HEK293T (cell line): Measurements from ENCODE around the gene EXOSC1.

Experiments
- BHLHE40 ChIP-seq: fragments of 450-650 bp; IDR thresholded peaks from 2 replicates; pipeline ENCODE4 v1.6.1; 2016; ENCODE audit warnings: mild to moderate bottlenecking, moderate library complexity, borderline replicate concordance
- CTBP1 ChIP-seq: fragments of 450-650 bp; IDR thresholded peaks from 2 replicates; pipeline ENCODE4 v1.6.1; 2016; ENCODE audit warnings: borderline replicate concordance
- FOXM1 ChIP-seq: fragments of 450-650 bp; IDR thresholded peaks from 2 replicates; pipeline ENCODE4 v1.6.1; 2017; ENCODE audit warnings: mild to moderate bottlenecking, borderline replicate concordance
- HDGF ChIP-seq: fragments of 450-650 bp; IDR thresholded peaks from 2 replicates; pipeline ENCODE4 v1.6.1; 2017; ENCODE audit warnings: antibody characterized with exemption, borderline replicate concordance
- ZNF384 ChIP-seq: fragments of 450-650 bp; IDR thresholded peaks from 2 replicates; pipeline ENCODE4 v1.6.1; 2016

DNA sequence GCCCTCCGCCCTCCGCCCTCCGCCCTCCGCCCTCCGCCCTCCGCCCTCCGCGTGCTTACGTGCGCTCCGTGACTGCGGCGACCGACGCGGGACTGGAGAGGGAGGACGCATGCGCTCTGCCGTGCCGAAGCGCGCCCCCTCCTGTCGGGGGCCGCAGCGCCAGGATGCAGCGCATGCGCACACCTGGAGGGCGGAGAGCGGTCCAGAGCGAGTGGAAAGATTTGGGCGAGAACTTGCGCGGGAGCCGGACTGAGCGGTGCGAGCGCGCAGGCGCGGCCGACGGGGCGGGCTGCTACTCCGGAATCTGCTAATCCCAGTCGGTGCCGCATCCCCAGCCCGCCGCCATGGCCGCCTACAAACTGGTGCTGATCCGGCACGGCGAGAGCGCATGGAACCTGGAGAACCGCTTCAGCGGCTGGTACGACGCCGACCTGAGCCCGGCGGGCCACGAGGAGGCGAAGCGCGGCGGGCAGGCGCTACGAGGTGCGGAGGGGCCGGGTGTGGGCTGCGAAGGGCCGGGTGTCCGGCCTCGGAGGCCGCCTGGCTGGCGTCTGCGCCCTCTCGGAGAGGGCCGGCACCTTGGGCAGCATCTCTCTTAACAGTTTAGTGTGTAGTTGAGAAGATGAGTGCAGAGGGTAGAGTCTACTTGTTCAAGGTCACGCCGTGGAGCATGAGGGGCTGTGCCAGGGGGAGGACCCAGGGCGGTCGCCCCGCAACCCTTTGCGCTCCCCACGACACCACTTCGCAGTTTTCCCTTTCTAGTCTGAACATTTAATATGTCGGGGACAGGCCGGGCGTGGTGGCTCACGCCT is 19.6 kb downstream of the EXOSC1 start, which contains the start of gene PGAM1:
- TF ChIP-seq FOXM1, result no peak
- TF ChIP-seq ZNF384, result no peak
- TF ChIP-seq HDGF, result no peak
- TF ChIP-seq BHLHE40, result no peak
- TF ChIP-seq CTBP1, result no peak
